GM12801 (cell line): ENCODE measurements around the gene SLC22A3.

Experiments used
- CTCF ChIP-seq: IDR thresholded peaks from one replicate; pipeline ENCODE4 v1.5.1; 2011; ENCODE audit warnings: control low read depth; ENCODE audit not compliant: insufficient read length; ENCODE audit errors: extremely low read depth

The SLC22A3 gene

DNA sequence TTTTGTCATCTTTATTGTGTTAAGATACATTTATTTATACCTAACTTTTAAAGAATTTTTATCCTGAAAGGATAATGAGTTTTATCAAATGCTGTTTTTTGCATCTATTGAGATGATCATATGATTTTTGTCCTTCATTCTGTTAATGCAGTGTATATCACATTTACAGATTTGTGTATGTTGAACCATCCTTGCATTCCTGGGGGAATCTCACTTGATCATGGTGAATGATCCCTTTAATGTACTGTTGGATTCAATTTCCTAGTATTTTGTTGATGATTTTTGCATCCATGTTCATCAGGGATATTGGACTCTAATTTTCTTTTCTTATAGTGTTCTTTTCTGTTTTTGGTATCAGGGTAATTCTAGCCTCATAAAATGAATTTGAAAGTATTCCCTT, 38.5 kb upstream of the SLC22A3 start:
- TF ChIP-seq CTCF: no peak

DNA sequence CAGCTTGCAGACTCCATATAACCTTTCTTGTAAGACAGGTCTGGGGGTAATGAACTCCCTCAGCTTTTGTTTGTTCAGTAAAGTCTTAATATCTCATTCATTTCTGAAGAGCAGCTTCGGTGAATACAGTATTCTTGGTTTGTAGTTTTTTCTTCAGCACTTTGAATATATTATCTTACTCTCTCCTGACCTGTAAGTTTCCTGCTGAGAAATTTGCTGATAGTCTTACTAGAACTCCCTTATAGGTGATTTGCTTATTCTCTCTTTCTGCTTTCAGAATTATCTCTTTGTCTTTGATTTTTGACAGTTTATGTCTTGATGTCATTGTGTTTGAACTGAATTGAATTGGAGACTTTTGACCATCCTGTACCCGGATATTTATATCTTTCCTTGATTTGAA, 35.3 kb upstream of the SLC22A3 start:
- no peak for TF ChIP-seq CTCF

- TF ChIP-seq CTCF: no peak
Observed at GRCh38 chr6:160315310-160315709, 32.9 kb upstream of the SLC22A3 start.

GRCh38 chr6:160316261-160316660, 31.9 kb upstream of the SLC22A3 start:
- TF ChIP-seq CTCF: no peak

GRCh38 chr6:160319246-160319645, 28.9 kb upstream of the SLC22A3 start:
- TF ChIP-seq CTCF: no peak

- no peak for TF ChIP-seq CTCF
Observed at GRCh38 chr6:160321729-160322505, 26.3 kb upstream of the SLC22A3 start.

GRCh38 chr6:160327981-160328380, 20.2 kb upstream of the SLC22A3 start:
- no peak for TF ChIP-seq CTCF

GRCh38 chr6:160328447-160328846, 19.7 kb upstream of the SLC22A3 start:
- TF ChIP-seq CTCF: no peak
